HepG2 (cell line): ENCODE data around the gene TTC24. TPM values are rescaled to one million over a fixed set of nuclear protein-coding genes. Genes with fewer than 3 reads are reported as not detected.

Experiments used
- ATF1 ChIP-seq: IDR thresholded peaks from 2 replicates; pipeline ENCODE4 v1.6.1; 2016; ENCODE audit warnings: mild to moderate bottlenecking, control low read depth
- POGK ChIP-seq: sonication (generic); formaldehyde crosslinking; conservative IDR thresholded peaks from 2 replicates; pipeline ENCODE4 v1.8.0; 2022; ENCODE audit warnings: mild to moderate bottlenecking, moderate library complexity, missing genetic modification reagents
- PRDM15 ChIP-seq: sonication (generic); formaldehyde crosslinking; IDR thresholded peaks from 2 replicates; pipeline ENCODE4 v1.4.0; 2020; ENCODE audit warnings: missing genetic modification reagents
- RAD51 ChIP-seq: fragments of 450-650 bp; IDR thresholded peaks from 2 replicates; pipeline ENCODE4 v1.6.1; 2016; ENCODE audit warnings: borderline replicate concordance
- REPIN1 ChIP-seq: sonication (generic); formaldehyde crosslinking; IDR thresholded peaks from 2 replicates; pipeline ENCODE4 v1.8.0; 2022; ENCODE audit warnings: missing genetic modification reagents, low read depth, mild to moderate bottlenecking, borderline replicate concordance
- SP1 ChIP-seq, 2 experiments: fragments of 450-650 bp in 1 of 2; sonication (generic) in 1 of 2; formaldehyde crosslinking in 1 of 2; IDR thresholded peaks; 2 replicates each; pipeline versions ENCODE4 v1.4.0 to v1.6.1; 2016 to 2020; ENCODE audit warnings: missing genetic modification reagents in 1 of 2
- TRIM24 ChIP-seq: sonication (generic); formaldehyde crosslinking; IDR thresholded peaks from 2 replicates; pipeline ENCODE4 v1.8.0; 2022; ENCODE audit warnings: mild to moderate bottlenecking, missing genetic modification reagents
- ZFYVE20 ChIP-seq: sonication (generic); formaldehyde crosslinking; IDR thresholded peaks from 2 replicates; pipeline ENCODE4 v1.8.0; 2023; ENCODE audit warnings: low read depth, mild to moderate bottlenecking, moderate library complexity, missing genetic modification reagents, borderline replicate concordance
- ZNF362 ChIP-seq: sonication (generic); formaldehyde crosslinking; IDR thresholded peaks from 2 replicates; pipeline ENCODE4 v1.4.0; 2020; ENCODE audit warnings: missing genetic modification reagents, mild to moderate bottlenecking, borderline replicate concordance
- ZNF639 ChIP-seq: conservative IDR thresholded peaks from 2 replicates; pipeline ENCODE4 v1.6.1; 2018; ENCODE audit warnings: missing genetic modification reagents
- ZNF660 ChIP-seq: sonication (generic); formaldehyde crosslinking; IDR thresholded peaks from 2 replicates; pipeline ENCODE4 v1.5.1; 2020; ENCODE audit warnings: mild to moderate bottlenecking, low read depth, missing genetic modification reagents, borderline replicate concordance
- ZNF703 ChIP-seq: sonication (generic); formaldehyde crosslinking; IDR thresholded peaks from 2 replicates; pipeline ENCODE4 v1.5.1; 2020; ENCODE audit warnings: missing genetic modification reagents, mild to moderate bottlenecking, moderate library complexity, borderline replicate concordance
- ZNF83 ChIP-seq: sonication (generic); formaldehyde crosslinking; IDR thresholded peaks from 2 replicates; pipeline ENCODE4 v1.4.0; 2020; ENCODE audit warnings: missing genetic modification reagents, mild to moderate bottlenecking, borderline replicate concordance
- polyA plus RNA-seq, 8 experiments: library from polyadenylated mRNA; depleted of rRNA in 3 of 8; stranded (reverse) in 7 of 8; unstranded in 1 of 8; fragments of >200 nt; fragmentation: Illumina TruSeq in 4 of 8; extraction: Trizol in 4 of 8; gene quantifications; 2 replicates each; pipeline versions ENCODE4 v1.2.1 to v1.2.3, GENCODE V29; 2011 to 2016; ENCODE audit warnings: low read depth in 4 of 8, missing spikeins in 1 of 8, mixed read lengths in 1 of 8; ENCODE audit not compliant: insufficient read depth in 1 of 8
- total RNA-seq, 5 experiments: library from RNA; depleted of rRNA; stranded (reverse); fragments of >200 nt; fragmentation: Illumina TruSeq; extraction: Trizol; gene quantifications; 2 replicates each; pipeline ENCODE4 v1.2.3, GENCODE V29; 2016; ENCODE audit warnings: low read depth in 1 of 5
- TF ChIP-seq, protein P1 (sequence below): sonication (generic); formaldehyde crosslinking; IDR thresholded peaks from 2 replicates; pipeline ENCODE4 v1.4.0; 2020; ENCODE audit warnings: mild to moderate bottlenecking, missing genetic modification reagents

TTC24 gene
- total and polyA plus RNA-seq, 2 of the 13 experiments (the other 11 are each of a cell fraction or from before 2014, with no cell fraction given) = 0.13 to 0.18 TPM

DNA sequence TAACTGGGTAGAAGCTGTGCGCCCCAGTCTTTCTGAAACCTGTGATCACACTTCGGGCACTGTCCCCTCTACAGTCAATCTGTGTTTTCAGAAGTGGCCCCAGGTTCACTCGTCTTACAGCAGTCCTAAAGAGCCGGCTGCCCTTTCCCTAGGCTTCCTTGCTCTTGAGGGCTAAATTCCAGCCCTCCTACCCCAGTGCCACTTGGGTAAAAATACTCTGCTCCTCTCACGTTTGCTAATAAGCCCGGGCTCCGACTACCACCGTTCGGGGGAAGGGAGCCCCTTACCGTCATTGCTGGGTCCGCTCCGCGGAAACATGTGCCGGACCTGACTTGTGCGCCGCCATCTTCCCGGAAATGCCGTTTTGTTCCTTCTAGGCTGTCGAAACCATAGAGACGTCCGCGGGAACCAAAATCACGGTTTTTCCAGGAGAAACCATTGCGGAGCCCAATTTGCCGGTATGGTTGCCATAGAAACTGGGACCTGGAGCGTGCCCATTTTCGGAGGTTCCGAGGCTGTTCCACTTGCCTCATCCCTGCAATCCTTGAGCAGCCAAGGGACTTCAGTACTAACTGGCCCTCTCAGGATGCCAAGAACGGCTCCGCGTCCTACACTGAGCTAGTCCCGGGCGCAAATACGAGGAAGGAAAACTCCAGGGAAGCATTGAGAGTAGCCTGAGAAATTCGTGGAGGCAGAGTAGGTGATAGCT, 21.8 kb downstream of the TTC24 start, which contains the start of gene GPATCH4 (continued):
- TF ChIP-seq ZNF639 (CRISPR knock-in tag) (peak; percentile 63; the same call in 1 of the 2 replicates), RAD51 (no peak), ZNF703 (no peak), SP1 (IDR thresholded peaks at IDR 0.05) (no peak), SP1 (CRISPR knock-in tag; IDR thresholded peaks at IDR 0.05) (no peak), ZNF660 (CRISPR knock-in tag) (no peak), POGK (CRISPR knock-in tag) (peak; percentile 51; the same call in 1 of the 2 replicates), ZNF83 (CRISPR knock-in tag) (no peak), PRDM15 (0 out of 2 replicates have a peak, but pooled peaks have one; percentile 28), ZFYVE20 (CRISPR knock-in tag) (no peak), REPIN1 (CRISPR knock-in tag) (no peak), ATF1 (CRISPR knock-in tag) (no peak), TRIM24 (CRISPR knock-in tag) (no peak), ZNF362 (CRISPR knock-in tag) (peak; percentile 42; the same call in 1 of the 2 replicates)
- TF ChIP-seq, protein P1, sequence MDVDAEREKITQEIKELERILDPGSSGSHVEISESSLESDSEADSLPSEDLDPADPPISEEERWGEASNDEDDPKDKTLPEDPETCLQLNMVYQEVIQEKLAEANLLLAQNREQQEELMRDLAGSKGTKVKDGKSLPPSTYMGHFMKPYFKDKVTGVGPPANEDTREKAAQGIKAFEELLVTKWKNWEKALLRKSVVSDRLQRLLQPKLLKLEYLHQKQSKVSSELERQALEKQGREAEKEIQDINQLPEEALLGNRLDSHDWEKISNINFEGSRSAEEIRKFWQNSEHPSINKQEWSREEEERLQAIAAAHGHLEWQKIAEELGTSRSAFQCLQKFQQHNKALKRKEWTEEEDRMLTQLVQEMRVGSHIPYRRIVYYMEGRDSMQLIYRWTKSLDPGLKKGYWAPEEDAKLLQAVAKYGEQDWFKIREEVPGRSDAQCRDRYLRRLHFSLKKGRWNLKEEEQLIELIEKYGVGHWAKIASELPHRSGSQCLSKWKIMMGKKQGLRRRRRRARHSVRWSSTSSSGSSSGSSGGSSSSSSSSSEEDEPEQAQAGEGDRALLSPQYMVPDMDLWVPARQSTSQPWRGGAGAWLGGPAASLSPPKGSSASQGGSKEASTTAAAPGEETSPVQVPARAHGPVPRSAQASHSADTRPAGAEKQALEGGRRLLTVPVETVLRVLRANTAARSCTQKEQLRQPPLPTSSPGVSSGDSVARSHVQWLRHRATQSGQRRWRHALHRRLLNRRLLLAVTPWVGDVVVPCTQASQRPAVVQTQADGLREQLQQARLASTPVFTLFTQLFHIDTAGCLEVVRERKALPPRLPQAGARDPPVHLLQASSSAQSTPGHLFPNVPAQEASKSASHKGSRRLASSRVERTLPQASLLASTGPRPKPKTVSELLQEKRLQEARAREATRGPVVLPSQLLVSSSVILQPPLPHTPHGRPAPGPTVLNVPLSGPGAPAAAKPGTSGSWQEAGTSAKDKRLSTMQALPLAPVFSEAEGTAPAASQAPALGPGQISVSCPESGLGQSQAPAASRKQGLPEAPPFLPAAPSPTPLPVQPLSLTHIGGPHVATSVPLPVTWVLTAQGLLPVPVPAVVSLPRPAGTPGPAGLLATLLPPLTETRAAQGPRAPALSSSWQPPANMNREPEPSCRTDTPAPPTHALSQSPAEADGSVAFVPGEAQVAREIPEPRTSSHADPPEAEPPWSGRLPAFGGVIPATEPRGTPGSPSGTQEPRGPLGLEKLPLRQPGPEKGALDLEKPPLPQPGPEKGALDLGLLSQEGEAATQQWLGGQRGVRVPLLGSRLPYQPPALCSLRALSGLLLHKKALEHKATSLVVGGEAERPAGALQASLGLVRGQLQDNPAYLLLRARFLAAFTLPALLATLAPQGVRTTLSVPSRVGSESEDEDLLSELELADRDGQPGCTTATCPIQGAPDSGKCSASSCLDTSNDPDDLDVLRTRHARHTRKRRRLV (CRISPR knock-in tag) = no peak
